ENCODE data around the gene BAZ1B.
"Not testable (repeated sequence)": the region's sequence is repeated elsewhere in the genome, so short reads cannot be mapped to it uniquely, and the experiment has no call there.

The BAZ1B gene

GRCh38 chr7:73522105-73522872 lies at the start of gene BAZ1B:
Gene BAZ1B (minus strand): TSS chr7:73522293. CDS start chr7:73521933, 360 bp downstream.
- DNase-seq (ENCODE audit: low read depth): peak; percentile 98

DNA sequence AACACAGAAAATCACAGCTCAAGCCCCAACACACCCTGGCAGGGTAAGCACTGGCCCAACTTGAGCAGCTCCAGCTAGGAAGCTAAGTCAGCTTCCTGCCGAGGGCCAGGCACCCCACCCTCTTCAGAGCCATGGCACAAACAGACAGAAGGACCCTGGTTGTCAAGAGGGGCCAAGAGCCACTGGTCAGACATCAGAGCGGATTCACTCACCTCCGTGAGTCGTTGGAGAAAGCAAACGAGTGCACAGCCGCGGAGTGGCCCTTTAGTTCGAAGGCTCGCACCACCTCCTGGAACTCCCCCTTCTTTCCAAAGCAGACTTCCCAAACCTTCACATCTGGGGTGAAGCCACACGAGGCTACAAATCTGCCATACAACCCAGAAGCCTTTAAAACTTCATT lies 48.9 kb upstream of the BAZ1B start:
- DNase-seq (ENCODE audit: low read depth): no peak

DNA sequence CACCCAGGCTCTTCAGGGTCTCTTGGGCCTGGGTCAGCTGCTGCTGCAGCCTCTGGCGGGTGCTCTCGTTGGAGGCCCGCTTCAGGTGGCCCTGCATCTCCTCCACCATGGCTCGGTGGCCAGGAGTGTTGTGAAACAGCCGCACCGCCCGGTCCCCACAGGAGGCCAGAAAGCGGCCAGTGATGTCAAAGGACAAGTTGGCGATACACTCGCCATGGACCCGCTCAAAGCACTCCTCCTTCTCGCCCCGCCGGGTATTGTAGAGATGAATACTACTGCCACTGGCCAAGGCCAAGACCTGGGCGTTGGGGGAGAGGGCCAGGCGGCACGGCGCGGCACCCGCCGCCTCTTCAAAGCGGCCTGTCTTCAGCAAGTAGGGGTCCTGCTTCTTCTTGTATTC lies 48.4 kb upstream of the BAZ1B start:
- no peak for DNase-seq (ENCODE audit: low read depth)

DNA sequence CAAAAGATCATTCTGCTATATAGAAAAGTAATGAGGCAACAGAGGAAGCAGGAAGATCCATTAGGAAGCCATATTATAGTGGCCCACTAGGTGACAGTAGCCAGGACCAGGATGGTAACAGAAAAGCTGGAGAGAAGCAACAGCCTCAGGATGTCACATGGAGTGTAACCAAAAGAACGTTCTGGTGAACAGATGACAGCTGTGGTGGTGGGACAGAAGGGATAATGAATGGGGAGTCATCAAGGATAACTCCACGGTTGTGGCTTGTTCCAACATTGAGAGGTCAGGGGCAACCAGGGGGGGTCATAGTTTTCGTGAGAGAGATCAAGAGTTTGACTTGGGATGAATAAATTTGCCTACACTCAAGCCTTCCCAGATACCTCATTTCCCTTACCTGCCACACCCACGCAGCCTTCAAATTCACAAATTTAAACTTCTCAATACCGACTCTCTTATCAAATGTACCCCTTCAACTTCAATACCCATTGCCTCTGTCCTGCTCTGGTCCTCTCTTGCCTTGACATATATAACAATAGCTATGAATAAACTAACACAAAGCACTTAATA lies 47.0 kb upstream of the BAZ1B start:
- DNase-seq (ENCODE audit: low read depth): no peak

- DNase-seq (ENCODE audit: low read depth): peak; percentile 50
These were observed 46.0 kb upstream of the BAZ1B start for GRCh38 chr7:73567846-73568685.

DNA sequence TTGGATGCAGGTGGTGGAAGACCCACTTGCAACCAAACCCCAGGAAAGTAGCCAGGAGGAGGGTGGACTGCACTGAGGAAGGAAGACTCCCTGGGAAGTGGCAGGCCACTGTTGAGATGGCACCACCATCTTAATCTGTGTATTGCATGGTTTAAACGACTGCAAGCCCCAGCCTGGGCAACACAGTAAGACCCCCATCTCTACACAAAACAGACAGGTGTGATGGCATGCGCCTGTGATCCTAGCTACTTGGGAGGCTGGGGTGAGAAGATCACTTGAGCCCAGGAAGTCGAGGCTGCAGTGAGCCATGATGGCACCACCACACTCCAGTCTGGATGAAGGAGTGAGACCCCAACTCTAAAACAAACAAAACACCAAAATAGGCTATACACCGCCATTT lies 45.0 kb upstream of the BAZ1B start:
- DNase-seq (ENCODE audit: low read depth): no peak

DNA sequence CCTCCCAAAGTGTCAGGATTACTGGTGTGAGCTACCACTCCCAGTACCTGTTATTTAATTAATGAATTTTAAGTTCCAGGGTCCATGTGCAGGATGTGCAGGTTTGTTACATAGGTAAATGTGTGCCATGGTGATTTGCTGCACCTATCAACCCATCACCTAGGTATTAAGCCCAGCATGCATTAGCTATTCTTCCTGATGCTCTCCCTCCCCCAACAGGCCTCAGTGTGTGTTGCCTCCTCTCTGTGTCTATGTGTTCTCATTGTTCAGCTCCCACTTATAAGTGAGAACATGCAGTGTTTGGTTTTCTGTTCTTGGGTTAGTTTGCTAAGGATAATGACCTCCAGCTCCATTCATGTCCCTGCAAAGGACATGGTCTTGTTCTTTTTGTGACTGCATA lies 44.3 kb upstream of the BAZ1B start:
- DNase-seq (ENCODE audit: low read depth): not testable (repeated sequence)

- DNase-seq (ENCODE audit: low read depth): peak; percentile 64
These were observed 43.7 kb upstream of the BAZ1B start for GRCh38 chr7:73565675-73566340.

- DNase-seq (ENCODE audit: low read depth): peak; percentile 78
These were observed 38.2 kb upstream of the BAZ1B start for GRCh38 chr7:73560109-73560835.

DNA sequence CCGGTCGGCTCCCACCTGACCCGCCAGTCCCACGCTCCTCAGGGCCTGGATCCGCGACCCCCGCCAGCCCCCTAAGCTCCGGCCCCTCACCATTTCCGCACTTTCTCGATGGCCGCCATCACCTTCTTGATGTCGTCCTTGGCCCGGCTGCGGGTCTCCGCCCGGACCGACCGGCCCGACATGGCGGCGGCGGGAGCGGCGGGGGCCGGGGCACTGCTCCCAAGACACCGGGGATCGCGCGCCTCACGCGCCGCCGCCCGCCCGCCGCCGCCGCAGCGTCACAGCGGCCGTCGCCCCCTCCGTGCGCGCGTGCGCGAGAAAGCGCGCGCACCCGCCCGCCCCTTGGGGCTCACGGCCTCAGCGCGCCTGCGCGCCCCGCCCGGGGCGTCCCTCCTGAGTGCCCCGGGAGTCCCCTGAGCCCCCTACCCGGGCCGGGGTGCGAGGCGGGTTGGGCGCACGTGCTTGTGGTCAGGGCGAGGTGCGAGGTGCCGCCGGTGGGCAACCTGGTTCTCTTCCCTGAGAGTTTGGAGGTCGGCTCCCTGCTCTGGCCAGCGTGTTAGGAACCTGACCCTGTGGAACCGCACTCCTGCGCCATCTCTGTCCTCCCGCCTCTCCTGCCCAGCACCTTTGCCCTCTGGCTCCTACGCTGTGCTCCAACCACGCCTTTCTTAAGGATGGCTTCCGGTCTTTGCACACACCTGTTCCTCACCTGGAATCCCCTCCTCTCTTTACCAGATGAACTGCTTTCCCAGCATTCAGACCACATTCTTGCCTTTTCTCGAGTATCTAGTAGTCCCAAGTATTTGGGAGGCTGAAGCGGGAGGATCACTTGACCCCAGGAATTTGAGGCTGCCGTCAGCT lies 35.5 kb upstream of the BAZ1B start, which contains the start of gene BCL7B:
Gene BCL7B (minus strand): TSS at position 294 of the 861 bp plus-strand sequence. CDS start 112 bp downstream, at position 182.
- DNase-seq (ENCODE audit: low read depth): peak; percentile 31

DNA sequence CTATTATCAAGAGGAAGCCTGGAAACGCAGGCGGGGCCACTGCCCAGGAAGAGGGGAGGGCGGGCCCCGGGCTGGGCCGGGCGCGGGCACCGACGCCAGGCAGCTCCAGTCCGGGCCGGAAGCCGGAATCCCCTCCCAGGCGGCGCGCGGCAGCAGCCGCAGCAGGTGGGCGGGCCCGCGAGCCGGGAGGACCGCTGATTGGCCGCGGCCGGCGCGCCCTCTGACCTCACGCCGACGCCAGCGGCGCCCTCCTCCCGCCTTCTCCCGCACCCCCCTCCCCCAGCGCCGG lies 35.0 kb upstream of the BAZ1B start:
- peak; percentile 88 for DNase-seq (ENCODE audit: low read depth)

DNA sequence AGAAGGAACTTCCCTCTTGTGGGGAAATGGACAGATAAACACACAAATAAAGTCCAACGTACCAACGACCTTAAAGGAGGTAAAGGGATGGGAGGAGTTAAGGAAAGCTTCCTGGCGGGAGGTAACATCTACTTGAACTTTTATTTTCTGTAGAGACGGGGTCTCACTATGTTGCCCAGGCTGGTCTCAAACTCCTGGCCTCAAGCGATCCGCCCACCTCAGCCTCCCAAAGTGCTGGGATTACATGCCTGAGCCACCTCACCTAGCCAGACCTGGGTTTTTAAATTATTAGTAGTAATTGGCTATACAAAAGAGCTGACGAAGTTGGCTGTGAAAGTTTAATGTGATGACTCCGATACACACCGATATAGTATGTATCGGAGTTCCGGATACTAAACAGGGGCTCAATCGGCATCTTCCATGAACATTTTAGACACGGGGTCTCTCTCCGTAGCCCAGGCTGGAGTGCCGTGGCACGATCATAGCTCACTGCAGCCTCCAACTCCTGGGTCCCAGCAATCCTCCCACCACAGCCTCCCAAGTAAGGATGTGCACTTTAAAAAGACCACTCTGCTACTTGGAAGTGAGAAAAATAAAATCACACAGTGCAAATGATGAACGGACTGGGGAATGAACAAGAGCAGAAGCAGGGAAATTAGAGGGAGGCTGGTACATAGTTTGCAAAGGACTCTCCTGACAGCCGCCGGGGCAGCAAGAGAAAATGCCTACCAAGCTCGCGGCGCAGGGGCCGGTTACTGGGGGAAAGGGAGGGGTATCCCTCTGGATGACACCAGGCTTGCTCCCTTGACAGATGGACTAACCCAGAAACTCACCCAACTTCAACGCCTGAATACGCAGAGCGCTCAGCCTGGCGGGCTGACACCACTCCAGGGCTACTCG lies 34.4 kb upstream of the BAZ1B start:
- no peak for DNase-seq (ENCODE audit: low read depth)

DNA sequence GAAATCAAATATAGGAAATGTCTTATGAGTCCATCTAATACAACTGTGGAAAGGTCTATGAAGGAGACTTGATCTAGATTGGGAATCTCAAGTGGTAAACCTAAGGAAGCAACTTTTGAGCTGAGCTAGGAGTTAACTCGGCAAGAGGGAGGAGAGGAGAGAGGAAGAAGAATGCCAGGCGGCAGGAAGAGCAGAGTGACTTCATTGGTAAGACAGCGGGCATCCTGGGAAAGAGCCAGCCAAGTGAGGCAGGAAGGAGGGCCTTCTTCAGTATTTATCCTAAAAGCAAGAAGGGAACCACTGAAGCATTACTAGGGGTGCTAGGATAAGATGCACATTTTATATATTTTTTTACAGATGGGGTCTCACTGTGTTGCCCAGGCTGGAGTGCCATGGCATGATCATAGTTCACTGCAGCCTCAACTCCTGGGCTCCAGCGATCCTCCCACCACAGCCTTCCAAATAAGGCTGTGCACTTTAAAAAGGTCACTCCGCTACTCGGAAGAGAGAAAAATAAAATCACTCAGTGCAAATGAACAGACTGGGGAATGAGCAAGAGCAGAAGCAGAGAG lies 33.4 kb upstream of the BAZ1B start:
- DNase-seq (ENCODE audit: low read depth): no peak

- DNase-seq (ENCODE audit: low read depth): not testable (repeated sequence)
These were observed 28.0 kb upstream of the BAZ1B start for GRCh38 chr7:73550093-73550492.

GRCh38 chr7:73549176-73549575 lies 27.1 kb upstream of the BAZ1B start:
- no peak for DNase-seq (ENCODE audit: low read depth)

- DNase-seq (ENCODE audit: low read depth): no peak
These were observed 25.7 kb upstream of the BAZ1B start for GRCh38 chr7:73547841-73548240.

- no peak for DNase-seq (ENCODE audit: low read depth)
These were observed 22.6 kb upstream of the BAZ1B start for GRCh38 chr7:73544678-73545077.

DNA sequence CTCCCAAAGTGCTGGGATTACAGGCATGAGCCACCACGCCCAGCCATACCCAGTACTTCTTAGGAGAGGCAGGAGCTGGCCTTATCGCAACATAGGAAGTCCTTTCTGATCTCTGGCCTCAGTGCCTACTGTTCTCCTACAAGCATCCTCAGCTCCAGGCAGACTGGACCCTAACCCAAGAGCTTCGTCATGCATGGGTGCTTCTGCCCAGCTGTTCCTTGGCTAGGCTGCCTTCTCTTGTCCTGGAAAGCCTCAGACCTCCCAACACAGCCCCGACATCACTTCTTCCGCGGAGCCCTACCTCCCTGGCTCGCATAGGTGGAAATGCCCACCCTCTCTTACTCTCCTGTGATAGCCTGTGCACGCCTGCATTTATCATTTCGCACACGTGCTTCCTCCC lies 19.6 kb upstream of the BAZ1B start:
- DNase-seq (ENCODE audit: low read depth): no peak

- no peak for DNase-seq (ENCODE audit: low read depth)
These were observed 17.6 kb upstream of the BAZ1B start for GRCh38 chr7:73539709-73540108.

Measured in amniotic epithelial cell (primary cell).